Activated CD8-positive, alpha-beta memory T cell treated with anti-CD3 and anti-CD28 coated beads, Interleukin-2, amount 50 U/mL, for 24 hours (primary cell): ENCODE measurements around the gene CSTF3.

Experiments used
- DNase-seq: peaks from one replicate; pipeline ENCODE4 v3.0.0-alpha.2; 2020; ENCODE audit errors: extremely low read depth

Gene CSTF3

GRCh38 chr11:33040862-33041453, 120.3 kb downstream of the CSTF3 start:
- DNase-seq: no peak

DNA sequence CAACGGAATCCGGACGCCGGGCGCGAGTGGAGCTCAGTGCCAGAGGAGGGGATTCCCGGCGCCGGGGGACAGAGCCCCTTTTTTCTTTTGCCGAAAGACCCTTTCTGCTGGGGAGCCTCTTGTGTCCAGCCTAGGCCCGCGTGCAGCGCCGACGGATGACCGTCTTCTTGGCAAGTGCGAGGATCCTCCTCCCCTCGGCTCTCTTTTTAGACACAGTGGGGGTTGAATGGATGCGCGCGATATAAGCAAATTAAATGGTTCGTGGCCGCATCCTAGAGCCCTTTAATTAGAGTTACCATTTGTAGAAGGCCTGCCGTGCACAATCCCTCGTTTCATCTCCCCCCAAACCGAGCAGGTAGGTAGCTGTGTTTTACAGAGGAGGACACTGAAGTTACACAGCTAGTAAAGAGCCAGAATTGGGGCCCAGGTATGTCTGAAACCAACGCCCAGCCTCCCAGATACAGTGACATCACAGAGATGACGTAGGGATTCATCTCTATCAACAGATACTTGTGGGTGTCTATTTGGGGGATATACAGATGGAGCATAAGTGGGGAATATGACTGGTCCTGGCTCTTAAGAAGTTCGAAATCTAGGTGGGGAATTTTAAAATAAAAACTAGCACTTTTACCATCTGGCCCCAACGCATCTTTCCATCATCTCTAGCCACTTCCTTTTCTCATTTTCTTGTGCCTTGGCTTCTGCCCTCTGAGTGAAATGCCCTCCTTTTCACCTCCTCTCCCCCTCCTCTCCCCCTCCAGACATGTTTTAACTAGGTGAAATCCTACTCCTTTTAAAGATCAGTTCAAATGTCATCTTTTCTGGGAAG, 121.0 kb downstream of the CSTF3 start:
- no peak for DNase-seq

GRCh38 chr11:33039274-33040032, 121.8 kb downstream of the CSTF3 start, which contains the start of gene TCP11L1:
Gene TCP11L1 (plus strand): TSS chr11:33039572. CDS start chr11:33043774, 4,202 bp downstream.
- peak; percentile 41 for DNase-seq

DNA sequence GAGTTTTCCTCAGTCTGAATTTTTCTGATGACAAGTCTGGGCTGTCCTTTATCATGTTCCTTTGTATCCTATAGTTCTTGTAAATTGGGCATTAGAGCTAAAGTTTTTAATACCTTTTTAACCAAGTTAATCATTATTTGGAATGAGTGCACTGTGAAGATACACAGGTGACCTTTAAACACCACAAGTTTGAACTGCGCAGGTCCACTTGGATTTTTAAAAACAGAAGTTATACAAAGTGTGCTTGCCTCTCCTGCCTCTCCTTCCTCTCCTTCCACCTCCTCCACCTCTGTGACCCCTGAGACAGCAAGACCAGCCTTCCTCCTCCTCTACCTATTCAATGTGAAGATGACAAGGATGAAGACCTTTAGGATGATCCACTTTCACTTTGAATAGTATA, 126.3 kb downstream of the CSTF3 start:
- DNase-seq: no peak
